ENCODE measurements around the gene IRX1.

The IRX1 gene

DNA sequence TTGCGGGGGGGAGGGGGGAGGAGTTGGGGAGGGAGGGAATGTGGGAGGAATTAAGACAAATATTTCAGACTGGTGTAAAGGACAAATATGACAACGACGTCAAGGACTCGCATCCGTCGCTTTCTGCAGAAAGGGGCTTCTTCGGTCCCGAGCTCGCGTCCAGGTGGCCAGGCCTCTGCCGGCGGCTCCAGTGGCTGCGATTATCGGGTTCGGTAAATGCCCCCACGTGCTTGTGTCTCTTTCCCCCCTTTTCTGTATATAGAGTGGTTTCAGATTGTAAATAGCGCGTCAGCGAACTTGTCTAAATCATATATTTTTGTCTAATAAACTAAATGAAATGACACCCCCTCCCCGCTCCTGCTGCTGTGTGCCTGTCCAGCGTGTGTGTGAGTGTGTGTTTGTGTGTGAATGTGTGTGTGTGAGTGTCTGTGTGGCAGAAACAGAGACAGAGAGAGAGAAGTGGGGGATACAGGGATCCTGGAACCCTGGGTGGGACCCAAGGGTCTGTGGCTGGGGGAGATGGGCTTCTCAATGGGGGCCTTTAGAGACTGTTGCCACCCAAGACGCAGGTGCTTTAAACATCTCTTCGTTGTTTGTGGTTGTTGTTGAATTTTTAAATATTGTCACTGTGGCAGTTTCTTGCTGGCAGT lies 5.6 kb downstream of the IRX1 start:
- no peak overlapping the region for H3K4me3 ChIP-seq (ENCODE audit: control insufficient read depth, low read depth, low read length)
- TF ChIP-seq, protein P1, sequence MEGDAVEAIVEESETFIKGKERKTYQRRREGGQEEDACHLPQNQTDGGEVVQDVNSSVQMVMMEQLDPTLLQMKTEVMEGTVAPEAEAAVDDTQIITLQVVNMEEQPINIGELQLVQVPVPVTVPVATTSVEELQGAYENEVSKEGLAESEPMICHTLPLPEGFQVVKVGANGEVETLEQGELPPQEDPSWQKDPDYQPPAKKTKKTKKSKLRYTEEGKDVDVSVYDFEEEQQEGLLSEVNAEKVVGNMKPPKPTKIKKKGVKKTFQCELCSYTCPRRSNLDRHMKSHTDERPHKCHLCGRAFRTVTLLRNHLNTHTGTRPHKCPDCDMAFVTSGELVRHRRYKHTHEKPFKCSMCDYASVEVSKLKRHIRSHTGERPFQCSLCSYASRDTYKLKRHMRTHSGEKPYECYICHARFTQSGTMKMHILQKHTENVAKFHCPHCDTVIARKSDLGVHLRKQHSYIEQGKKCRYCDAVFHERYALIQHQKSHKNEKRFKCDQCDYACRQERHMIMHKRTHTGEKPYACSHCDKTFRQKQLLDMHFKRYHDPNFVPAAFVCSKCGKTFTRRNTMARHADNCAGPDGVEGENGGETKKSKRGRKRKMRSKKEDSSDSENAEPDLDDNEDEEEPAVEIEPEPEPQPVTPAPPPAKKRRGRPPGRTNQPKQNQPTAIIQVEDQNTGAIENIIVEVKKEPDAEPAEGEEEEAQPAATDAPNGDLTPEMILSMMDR (IDR thresholded peaks at IDR 0.05; ENCODE audit: control insufficient read depth, insufficient read depth, low read depth, low read length, missing control alignments): no peak
- no peak for DNase-seq (ENCODE audit: low read depth)

DNA sequence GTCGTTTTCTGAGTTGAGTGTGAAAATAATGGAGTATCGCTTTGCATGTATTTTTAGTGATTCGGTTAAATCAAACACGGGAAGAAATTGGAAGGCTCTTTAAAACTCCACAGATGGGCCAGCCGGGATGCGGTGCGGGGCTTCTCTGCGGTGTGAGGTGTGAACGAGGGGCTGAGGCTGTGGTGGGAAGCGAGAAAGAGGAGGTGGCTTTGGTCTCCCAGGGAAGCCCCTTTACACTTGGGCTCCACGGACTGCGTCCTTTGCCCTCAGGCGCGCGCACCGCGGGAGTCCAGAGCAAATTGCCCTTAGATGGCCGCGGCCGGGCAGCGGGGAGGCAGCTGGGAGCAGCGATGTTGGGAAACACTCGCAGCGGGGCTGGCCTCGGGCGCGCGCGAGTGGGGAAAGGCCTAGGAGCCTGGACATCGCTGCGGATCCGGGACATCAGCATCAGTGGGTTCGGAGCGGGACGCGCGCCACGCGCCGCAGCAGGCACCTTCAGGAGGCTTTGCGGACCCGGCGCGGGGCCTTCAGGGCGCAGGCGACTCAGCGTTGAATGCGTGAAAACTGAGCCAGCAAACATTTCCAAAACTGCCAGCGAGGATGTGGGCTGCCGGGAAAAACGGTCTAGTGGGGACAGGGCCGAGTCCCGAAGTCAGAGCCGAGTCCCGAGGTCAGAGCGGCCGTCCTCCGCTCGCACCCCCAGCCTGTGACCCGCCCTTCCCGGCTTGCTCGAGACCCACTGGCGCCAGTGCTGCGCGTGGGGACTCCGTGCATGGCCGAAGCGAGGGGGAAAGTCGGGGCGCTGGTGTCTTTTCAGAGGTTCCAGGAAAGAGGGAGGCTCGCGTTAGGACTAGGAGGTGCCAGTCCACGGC lies 6.5 kb downstream of the IRX1 start:
- TF ChIP-seq, protein P1 (IDR thresholded peaks at IDR 0.05; ENCODE audit: control insufficient read depth, insufficient read depth, low read depth, low read length, missing control alignments): no peak
- no peak for DNase-seq (ENCODE audit: low read depth)
- H3K4me3 ChIP-seq (ENCODE audit: control insufficient read depth, low read depth, low read length): no peak overlapping the region

DNA sequence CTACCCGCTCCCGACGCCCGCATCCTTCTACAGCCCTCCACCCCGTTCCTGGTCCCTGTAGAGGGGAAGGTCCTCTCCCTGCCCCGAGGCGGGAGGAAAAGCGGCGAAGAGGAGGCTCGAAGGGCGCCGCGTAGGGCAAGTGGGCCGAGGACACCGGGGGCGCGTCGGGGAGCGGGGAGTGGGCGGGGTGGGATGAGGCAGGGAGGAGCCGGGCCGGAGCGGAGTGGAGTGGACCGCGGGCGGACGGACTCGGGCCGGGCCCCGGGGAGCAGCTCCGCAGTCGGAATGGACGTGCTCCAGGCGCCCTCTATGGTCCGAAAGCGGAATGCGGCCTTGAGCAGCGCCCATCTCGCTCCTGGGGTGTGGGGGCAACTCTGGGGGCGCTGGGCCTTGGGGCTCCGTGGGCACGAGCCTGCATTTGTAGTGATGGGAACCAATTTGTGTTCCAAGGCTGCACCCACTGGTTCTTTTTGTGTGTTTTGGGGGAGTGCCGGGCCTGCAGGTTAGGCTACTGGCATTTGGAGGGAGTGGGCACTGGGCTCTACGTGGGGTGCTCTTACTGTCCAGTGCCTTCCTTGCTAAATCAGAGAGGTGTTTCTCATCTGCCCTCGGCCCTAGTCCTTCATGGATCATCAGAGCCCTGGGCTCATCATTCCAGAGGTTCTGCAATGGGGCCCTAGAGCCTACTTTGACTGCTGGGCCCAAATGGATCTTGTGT lies 7.3 kb downstream of the IRX1 start:
- TF ChIP-seq, protein P1 (IDR thresholded peaks at IDR 0.05; ENCODE audit: control insufficient read depth, insufficient read depth, low read depth, low read length, missing control alignments): peak; percentile 60
- DNase-seq (ENCODE audit: low read depth): no peak
- H3K4me3 ChIP-seq (ENCODE audit: control insufficient read depth, low read depth, low read length): no peak overlapping the region

DNA sequence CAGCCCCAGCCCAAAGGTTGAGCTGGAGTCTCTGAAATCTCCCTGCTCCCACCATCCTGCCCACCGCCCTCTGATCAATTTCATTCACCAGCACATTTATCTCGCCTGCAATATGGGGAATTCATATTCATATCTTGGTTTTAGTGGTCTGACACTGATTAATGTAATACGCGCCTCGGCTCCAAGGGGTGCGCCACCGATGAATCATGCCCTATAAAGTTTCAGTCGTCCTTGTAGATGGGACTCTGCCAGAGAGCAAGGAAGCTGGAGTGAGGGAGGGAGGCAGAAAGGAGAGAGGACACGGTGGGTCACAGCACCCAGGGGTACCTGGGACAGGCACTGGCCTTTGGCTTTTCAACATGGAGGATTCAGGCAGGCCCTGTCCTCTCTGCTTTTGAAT lies 8.9 kb downstream of the IRX1 start:
- no peak overlapping the region for H3K4me3 ChIP-seq (ENCODE audit: control insufficient read depth, low read depth, low read length)
- no peak for DNase-seq (ENCODE audit: low read depth)
- TF ChIP-seq, protein P1 (IDR thresholded peaks at IDR 0.05; ENCODE audit: control insufficient read depth, insufficient read depth, low read depth, low read length, missing control alignments): no peak

DNA sequence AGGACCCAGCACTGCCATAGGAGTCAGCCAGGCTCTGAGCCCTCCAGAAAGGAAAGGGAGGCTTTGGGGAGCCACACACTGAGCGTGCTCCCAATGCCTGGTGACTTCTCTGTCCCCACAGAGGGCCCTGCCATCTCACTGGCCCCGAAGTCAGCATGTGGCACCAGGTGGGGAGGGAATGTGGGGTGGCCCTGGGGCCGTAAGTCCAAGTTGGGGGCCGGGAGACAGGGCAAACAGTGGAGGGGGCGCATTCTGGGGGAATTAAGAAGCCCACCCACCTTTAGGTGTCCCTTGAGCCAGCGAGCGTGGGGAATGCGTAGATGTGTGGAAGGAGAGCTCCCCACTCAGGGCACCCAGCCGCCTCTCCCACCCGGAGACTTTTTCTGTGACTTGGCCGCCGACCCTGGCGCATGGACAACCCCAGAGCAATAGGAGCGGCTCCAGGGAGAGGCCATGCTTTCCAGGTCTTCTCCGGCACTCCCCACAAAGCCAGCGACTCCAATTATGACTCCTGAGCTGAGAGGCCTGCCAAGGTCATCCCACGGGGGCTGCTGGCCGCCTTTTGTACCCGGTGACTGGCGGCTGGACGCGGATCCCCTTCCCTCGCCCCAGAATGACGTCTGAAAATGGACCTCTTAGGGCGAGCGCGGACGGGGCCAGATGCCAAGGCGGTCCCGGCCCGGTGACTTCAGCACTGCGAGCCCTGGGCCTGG lies 9.8 kb downstream of the IRX1 start:
- TF ChIP-seq, protein P1 (IDR thresholded peaks at IDR 0.05; ENCODE audit: control insufficient read depth, insufficient read depth, low read depth, low read length, missing control alignments): no peak
- no peak for DNase-seq (ENCODE audit: low read depth)
- H3K4me3 ChIP-seq (ENCODE audit: control insufficient read depth, low read depth, low read length): no peak overlapping the region
